ENCODE results near the gene GTF3C6.

- TF ChIP-seq ZFP3 (CRISPR knock-in tag; IDR thresholded peaks at IDR 0.05) (no peak), SNAI2 (CRISPR knock-in tag; IDR thresholded peaks at IDR 0.05) (no peak), CSRNP3 (CRISPR knock-in tag; IDR thresholded peaks at IDR 0.05) (no peak), ARNTL (CRISPR knock-in tag; IDR thresholded peaks at IDR 0.05; ENCODE audit: borderline replicate concordance, low read depth) (no peak), PPARA (CRISPR knock-in tag; IDR thresholded peaks at IDR 0.05; ENCODE audit: borderline replicate concordance) (no peak), CREB5 (CRISPR knock-in tag; IDR thresholded peaks at IDR 0.05; ENCODE audit: low read depth) (no peak), ZNF70 (CRISPR knock-in tag; IDR thresholded peaks at IDR 0.05) (no peak), ZNF565 (CRISPR knock-in tag; conservative IDR thresholded peaks at IDR 0.05; ENCODE audit: low read depth) (no peak)
- TF ChIP-seq, protein P1, sequence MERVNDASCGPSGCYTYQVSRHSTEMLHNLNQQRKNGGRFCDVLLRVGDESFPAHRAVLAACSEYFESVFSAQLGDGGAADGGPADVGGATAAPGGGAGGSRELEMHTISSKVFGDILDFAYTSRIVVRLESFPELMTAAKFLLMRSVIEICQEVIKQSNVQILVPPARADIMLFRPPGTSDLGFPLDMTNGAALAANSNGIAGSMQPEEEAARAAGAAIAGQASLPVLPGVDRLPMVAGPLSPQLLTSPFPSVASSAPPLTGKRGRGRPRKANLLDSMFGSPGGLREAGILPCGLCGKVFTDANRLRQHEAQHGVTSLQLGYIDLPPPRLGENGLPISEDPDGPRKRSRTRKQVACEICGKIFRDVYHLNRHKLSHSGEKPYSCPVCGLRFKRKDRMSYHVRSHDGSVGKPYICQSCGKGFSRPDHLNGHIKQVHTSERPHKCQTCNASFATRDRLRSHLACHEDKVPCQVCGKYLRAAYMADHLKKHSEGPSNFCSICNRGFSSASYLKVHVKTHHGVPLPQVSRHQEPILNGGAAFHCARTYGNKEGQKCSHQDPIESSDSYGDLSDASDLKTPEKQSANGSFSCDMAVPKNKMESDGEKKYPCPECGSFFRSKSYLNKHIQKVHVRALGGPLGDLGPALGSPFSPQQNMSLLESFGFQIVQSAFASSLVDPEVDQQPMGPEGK (CRISPR knock-in tag; IDR thresholded peaks at IDR 0.05; ENCODE audit: borderline replicate concordance) = no peak
Measured at GRCh38 chr6:110996691-110997090, 38.2 kb downstream of the GTF3C6 start.
